SK-N-SH (cell line): Measurements from ENCODE around the gene MOV10L1.

Source experiments
- ELF1 ChIP-seq: IDR thresholded peaks from 2 replicates; pipeline ENCODE4 v1.4.0; 2012
- GABPA ChIP-seq: IDR thresholded peaks from 2 replicates; pipeline ENCODE4 v1.4.0; 2012; ENCODE audit warnings: low read depth, mild to moderate bottlenecking
- JUND ChIP-seq: IDR thresholded peaks from 2 replicates; pipeline ENCODE4 v1.4.0; 2012
- POLR2AphosphoS5 ChIP-seq: IDR thresholded peaks from 2 replicates; pipeline ENCODE4 v1.6.1; 2012; ENCODE audit warnings: low read depth, low read length
- RAD21 ChIP-seq: IDR thresholded peaks from 2 replicates; pipeline ENCODE4 v1.6.1; 2012; ENCODE audit warnings: mild to moderate bottlenecking, low read length
- SMC3 ChIP-seq: IDR thresholded peaks from 2 replicates; pipeline ENCODE4 v1.6.1; 2012; ENCODE audit warnings: low read depth, low read length, improper control_type of control experiment
- TAF1 ChIP-seq: IDR thresholded peaks from 2 replicates; pipeline ENCODE4 v1.6.1; 2012; ENCODE audit warnings: low read depth, mild to moderate bottlenecking, low read length, moderate library complexity, borderline replicate concordance
- TCF12 ChIP-seq: IDR thresholded peaks from 2 replicates; pipeline ENCODE4 v1.4.0; 2012
- TF ChIP-seq, protein P1 (sequence below): fragments of 200-600 bp; sonication (generic); IDR thresholded peaks from 2 replicates; pipeline ENCODE4 v1.6.1; 2017; ENCODE audit warnings: antibody characterized with exemption, mild to moderate bottlenecking, moderate library complexity
- TF ChIP-seq, protein P2 (sequence below): fragments of 150-350 bp; IDR thresholded peaks from 2 replicates; pipeline ENCODE4 v1.6.1; 2017; ENCODE audit warnings: antibody characterized with exemption, low read length, low read depth, borderline replicate concordance
- TF ChIP-seq, protein P3 (sequence below): IDR thresholded peaks from 2 replicates; pipeline ENCODE4 v1.4.0; 2012; ENCODE audit warnings: low read depth

DNA sequence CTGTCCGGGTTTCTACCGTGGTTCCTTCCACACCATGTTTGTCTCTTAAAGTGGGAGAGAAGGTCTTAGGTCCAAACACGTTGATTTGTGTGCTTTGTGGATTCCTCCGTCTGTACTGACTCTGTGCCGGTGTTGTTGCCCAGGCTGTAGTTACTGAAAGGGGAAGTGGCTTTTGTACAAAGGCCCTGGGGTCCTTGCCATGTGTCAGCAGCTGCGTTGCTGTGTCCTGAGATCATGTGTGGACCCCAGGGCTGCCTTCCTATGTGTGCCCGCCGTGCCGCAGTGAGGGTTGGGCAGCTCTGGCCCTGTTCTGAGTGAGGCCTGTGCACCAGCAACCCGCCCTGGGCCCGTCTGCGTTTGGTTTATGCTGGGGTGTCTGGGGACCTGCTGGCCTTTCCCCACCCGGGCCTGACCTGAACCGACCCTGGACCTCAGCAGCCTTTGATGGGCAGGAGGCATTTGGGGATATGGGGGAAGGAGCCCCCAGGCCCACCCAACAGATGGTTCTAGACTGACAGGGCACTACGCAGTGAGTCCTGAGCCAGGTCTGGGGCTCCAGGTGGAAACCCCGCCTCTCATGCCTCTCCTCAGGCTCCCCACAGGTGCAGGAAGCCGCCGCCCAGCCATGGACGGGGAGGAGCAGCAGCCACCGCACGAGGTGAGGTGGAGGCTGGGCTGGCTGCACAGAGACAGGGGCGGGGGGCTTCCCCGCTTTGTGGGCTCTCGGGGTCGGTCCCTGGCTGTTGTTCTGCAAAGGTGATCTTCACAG, 102.8 kb downstream of the MOV10L1 start:
- TF ChIP-seq, protein P1, sequence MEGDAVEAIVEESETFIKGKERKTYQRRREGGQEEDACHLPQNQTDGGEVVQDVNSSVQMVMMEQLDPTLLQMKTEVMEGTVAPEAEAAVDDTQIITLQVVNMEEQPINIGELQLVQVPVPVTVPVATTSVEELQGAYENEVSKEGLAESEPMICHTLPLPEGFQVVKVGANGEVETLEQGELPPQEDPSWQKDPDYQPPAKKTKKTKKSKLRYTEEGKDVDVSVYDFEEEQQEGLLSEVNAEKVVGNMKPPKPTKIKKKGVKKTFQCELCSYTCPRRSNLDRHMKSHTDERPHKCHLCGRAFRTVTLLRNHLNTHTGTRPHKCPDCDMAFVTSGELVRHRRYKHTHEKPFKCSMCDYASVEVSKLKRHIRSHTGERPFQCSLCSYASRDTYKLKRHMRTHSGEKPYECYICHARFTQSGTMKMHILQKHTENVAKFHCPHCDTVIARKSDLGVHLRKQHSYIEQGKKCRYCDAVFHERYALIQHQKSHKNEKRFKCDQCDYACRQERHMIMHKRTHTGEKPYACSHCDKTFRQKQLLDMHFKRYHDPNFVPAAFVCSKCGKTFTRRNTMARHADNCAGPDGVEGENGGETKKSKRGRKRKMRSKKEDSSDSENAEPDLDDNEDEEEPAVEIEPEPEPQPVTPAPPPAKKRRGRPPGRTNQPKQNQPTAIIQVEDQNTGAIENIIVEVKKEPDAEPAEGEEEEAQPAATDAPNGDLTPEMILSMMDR, result no peak
- no peak for TF ChIP-seq SMC3
- no peak for TF ChIP-seq GABPA
- no peak for TF ChIP-seq RAD21
- TF ChIP-seq ELF1, result no peak
- TF ChIP-seq, protein P2, sequence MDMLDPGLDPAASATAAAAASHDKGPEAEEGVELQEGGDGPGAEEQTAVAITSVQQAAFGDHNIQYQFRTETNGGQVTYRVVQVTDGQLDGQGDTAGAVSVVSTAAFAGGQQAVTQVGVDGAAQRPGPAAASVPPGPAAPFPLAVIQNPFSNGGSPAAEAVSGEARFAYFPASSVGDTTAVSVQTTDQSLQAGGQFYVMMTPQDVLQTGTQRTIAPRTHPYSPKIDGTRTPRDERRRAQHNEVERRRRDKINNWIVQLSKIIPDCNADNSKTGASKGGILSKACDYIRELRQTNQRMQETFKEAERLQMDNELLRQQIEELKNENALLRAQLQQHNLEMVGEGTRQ, result no peak
- no peak for TF ChIP-seq POLR2AphosphoS5
- TF ChIP-seq TCF12, result no peak
- TF ChIP-seq, protein P3, sequence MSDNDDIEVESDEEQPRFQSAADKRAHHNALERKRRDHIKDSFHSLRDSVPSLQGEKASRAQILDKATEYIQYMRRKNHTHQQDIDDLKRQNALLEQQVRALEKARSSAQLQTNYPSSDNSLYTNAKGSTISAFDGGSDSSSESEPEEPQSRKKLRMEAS, result no peak
- TF ChIP-seq JUND, result no peak
- no peak for TF ChIP-seq TAF1
